ENCODE measurements around the gene PAM.

PAM gene

DNA sequence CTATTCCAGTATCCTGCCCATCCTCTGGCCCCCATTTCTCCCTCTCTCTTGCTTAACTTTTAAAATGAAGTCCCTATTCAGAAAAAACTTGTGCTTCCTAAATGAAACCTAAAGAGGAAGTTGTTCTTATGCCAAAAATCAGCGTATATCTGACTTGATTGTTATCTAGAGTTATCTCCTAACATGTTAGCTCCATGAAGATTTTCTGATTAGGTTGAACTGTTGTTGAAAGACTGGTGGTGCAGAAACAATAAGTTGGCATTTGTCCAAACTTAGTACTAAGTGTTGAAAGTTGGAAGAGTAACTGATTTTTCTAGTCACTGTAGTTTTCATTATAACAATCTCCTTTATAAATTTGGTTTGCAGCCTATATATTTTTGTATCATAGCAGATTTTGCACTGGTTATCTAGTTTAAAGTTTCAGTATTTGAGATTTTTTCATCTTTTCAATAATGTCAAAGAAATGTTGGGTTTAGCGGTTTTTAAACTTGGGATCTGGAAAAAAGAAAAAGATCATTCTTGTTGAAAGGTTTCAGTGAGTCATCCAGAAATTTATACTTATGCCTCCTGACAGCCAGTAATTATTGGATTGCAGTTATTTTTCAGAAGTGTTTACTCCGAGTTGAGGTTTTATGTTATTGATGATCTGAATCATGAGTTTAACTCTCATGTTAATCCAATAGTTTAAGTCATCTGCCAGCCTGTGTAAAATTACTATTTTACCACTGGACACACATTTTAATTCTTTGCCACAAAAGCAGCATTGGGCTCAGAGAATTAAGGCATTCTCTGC lies 60.6 kb downstream of the PAM start:
- no peak overlapping the region for H3K27ac ChIP-seq
- peak overlapping the region; percentile 20; the same call in 1 of the 2 replicates for H3K4me3 ChIP-seq
- H3K36me3 ChIP-seq (ENCODE audit: insufficient read depth, low read length) = no peaks in the 10 kb centered on the region
- no peak for DNase-seq (ENCODE audit: low read depth, low spot score)
- TF ChIP-seq FOXP2 (optimal IDR thresholded peaks at IDR 0.05; ENCODE audit: control extremely low read depth, extremely low read length, insufficient read depth) = no peak
- no peak for TF ChIP-seq EZH2 (IDR thresholded peaks at IDR 0.05)
- no peak for TF ChIP-seq POLR2AphosphoS5 (IDR thresholded peaks at IDR 0.05; ENCODE audit: borderline replicate concordance, low read depth, low read length)
- H3K9ac ChIP-seq (ENCODE audit: insufficient read length) = no peak overlapping the region
- H3K9me3 ChIP-seq (ENCODE audit: low read depth, low read length) = no peaks in the 10 kb centered on the region

DNA sequence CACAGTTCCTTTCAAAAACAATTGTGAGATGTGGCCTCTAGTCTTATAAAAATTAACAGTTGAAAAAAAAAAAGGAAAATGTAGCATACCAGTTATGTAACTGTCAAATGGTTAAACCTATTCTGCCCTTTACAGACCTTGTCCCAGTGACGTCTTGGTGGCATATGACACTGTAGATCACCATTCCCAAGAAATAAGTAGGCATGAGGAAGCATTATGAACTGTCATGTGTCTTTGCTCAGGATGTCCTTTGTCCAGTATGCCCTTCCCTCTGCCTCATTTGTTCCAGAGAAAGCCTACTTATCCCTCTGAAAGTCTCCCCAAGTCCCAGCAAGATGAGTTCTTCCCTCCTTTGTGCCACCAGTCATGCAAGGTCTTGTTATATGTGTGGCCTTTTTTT lies 63.2 kb downstream of the PAM start:
- TF ChIP-seq EZH2 (IDR thresholded peaks at IDR 0.05) = no peak
- no peak for TF ChIP-seq FOXP2 (optimal IDR thresholded peaks at IDR 0.05; ENCODE audit: control extremely low read depth, extremely low read length, insufficient read depth)
- no peak for TF ChIP-seq POLR2AphosphoS5 (IDR thresholded peaks at IDR 0.05; ENCODE audit: borderline replicate concordance, low read depth, low read length)
- no peak overlapping the region for H3K4me3 ChIP-seq
- H3K9ac ChIP-seq (ENCODE audit: insufficient read length) = no peak overlapping the region
- H3K27ac ChIP-seq = no peak overlapping the region
- no peak for DNase-seq (ENCODE audit: low read depth, low spot score)
- no peaks in the 10 kb centered on the region for H3K9me3 ChIP-seq (ENCODE audit: low read depth, low read length)
- H3K36me3 ChIP-seq (ENCODE audit: insufficient read depth, low read length) = no peaks in the 10 kb centered on the region

DNA sequence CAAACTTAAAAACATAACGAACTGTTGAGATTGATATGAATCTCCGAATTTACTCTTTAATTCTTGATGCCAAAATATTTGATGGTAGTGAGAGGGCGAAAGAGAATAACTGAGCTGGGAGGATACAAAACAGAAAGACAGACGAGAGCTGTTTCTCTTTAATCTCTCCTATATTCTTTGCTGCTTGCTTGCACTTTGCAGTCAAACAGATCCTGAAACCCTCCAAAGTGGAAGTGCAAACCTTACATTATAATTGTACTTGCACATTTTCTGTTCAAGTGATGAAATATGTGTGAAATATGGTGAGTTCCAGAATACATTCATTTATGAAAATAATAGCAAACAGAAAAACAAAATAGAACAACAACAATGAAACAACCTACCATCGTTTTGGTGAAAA lies 63.8 kb downstream of the PAM start:
- Histone ChIP-seq H3K27ac (no peak overlapping the region), H3K9ac (ENCODE audit: insufficient read length) (no peak overlapping the region), H3K4me3 (no peak overlapping the region), H3K9me3 (ENCODE audit: low read depth, low read length) (no peaks in the 10 kb centered on the region), H3K36me3 (ENCODE audit: insufficient read depth, low read length) (no peaks in the 10 kb centered on the region)
- TF ChIP-seq POLR2AphosphoS5 (IDR thresholded peaks at IDR 0.05; ENCODE audit: borderline replicate concordance, low read depth, low read length) (no peak), FOXP2 (optimal IDR thresholded peaks at IDR 0.05; ENCODE audit: control extremely low read depth, extremely low read length, insufficient read depth) (no peak), EZH2 (IDR thresholded peaks at IDR 0.05) (no peak)
- DNase-seq (ENCODE audit: low read depth, low spot score) = no peak

DNA sequence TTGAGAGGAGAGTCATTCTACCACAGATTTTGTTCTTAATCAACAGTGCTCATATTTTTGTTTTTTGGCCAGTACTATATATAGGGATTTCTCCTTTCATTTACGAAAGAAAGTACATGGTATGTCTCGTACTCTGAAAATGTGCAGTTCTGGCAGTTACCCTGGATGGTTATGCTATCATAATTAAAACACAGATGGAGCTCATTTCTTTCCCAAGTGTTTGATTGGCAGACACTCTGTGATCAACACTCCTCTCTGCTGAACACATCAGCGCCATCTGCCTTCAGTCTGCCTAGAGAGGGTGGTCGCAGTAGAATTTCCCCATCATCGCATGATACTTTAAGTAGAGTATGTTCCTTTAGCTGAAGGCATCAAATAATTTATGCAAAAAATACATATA lies 64.5 kb downstream of the PAM start:
- DNase-seq (ENCODE audit: low read depth, low spot score) = no peak
- Histone ChIP-seq H3K4me3 (no peak overlapping the region), H3K27ac (no peak overlapping the region), H3K9ac (ENCODE audit: insufficient read length) (no peak overlapping the region), H3K36me3 (ENCODE audit: insufficient read depth, low read length) (no peaks in the 10 kb centered on the region), H3K9me3 (ENCODE audit: low read depth, low read length) (no peaks in the 10 kb centered on the region)
- TF ChIP-seq POLR2AphosphoS5 (IDR thresholded peaks at IDR 0.05; ENCODE audit: borderline replicate concordance, low read depth, low read length) = no peak
- no peak for TF ChIP-seq FOXP2 (optimal IDR thresholded peaks at IDR 0.05; ENCODE audit: control extremely low read depth, extremely low read length, insufficient read depth)
- TF ChIP-seq EZH2 (IDR thresholded peaks at IDR 0.05) = no peak

DNA sequence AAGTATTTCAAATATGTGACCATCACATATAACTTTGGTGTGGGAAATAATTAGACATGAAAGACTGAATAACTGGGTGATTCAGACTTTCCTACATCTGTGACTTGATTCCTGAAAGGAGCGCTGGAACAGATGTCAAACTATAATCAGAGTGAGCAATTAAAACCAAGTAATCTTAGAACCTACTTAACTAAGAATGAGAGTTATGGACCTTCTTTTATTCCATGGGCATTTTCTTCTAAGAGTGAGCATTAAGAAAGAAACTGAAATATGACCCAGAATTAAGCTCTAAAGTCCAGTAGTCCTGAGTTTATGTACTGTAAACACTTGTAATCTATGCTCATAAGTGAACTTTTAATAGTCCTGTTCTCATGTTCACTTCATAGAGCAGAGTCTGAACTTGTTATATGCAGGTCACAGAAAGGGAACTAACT lies 68.4 kb downstream of the PAM start:
- no peak for DNase-seq (ENCODE audit: low read depth, low spot score)
- Histone ChIP-seq H3K27ac (no peak overlapping the region), H3K4me3 (no peak overlapping the region), H3K36me3 (ENCODE audit: insufficient read depth, low read length) (no peaks in the 10 kb centered on the region), H3K9me3 (ENCODE audit: low read depth, low read length) (no peaks in the 10 kb centered on the region), H3K9ac (ENCODE audit: insufficient read length) (no peak overlapping the region)
- no peak for TF ChIP-seq FOXP2 (optimal IDR thresholded peaks at IDR 0.05; ENCODE audit: control extremely low read depth, extremely low read length, insufficient read depth)
- no peak for TF ChIP-seq EZH2 (IDR thresholded peaks at IDR 0.05)
- no peak for TF ChIP-seq POLR2AphosphoS5 (IDR thresholded peaks at IDR 0.05; ENCODE audit: borderline replicate concordance, low read depth, low read length)

DNA sequence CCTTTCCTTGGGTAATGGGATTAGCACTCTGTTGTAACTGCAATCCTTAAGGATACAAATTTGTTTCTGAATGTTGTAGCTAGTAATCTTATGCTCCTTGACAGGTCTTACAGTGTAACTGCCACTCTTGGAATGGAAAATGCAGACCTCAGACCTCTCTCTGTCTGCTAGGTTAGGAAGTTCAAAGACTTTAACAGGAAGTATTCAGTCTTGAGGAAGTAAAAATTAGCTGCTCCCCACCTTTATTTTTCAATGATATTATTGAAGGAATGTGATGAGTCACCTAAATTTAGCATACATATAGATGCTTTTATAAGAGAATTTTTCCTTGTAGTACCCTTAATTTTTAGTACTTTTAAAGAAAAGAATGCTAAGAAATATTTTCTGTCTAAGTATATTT lies 71.5 kb downstream of the PAM start:
- no peak overlapping the region for H3K9ac ChIP-seq (ENCODE audit: insufficient read length)
- TF ChIP-seq EZH2 (IDR thresholded peaks at IDR 0.05) (no peak), FOXP2 (optimal IDR thresholded peaks at IDR 0.05; ENCODE audit: control extremely low read depth, extremely low read length, insufficient read depth) (no peak), POLR2AphosphoS5 (IDR thresholded peaks at IDR 0.05; ENCODE audit: borderline replicate concordance, low read depth, low read length) (no peak)
- H3K36me3 ChIP-seq (ENCODE audit: insufficient read depth, low read length) = no peaks in the 10 kb centered on the region
- no peak for DNase-seq (ENCODE audit: low read depth, low spot score)
- H3K27ac ChIP-seq = no peak overlapping the region
- H3K9me3 ChIP-seq (ENCODE audit: low read depth, low read length) = no peaks in the 10 kb centered on the region
- no peak overlapping the region for H3K4me3 ChIP-seq

DNA sequence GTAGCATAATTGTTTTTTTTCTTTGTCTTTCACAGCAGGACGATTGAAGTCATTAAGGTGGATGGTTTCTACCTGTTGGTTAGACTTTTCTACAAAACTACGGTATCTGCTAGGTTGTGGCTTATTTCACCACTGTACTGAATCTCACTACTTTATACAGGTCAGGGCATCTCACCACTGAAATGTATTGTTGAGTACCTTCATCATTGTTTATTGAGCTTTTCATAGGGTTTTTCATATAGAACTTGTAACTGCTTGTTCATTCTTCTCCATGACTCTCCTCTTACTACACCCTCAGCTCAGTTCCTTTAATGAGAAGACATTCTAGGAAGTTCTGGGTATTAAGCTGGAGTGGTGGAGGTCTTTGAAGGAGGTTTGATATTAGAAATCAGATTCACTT lies 75.1 kb downstream of the PAM start:
- Histone ChIP-seq H3K36me3 (ENCODE audit: insufficient read depth, low read length) (no peaks in the 10 kb centered on the region), H3K27ac (no peak overlapping the region), H3K9me3 (ENCODE audit: low read depth, low read length) (no peaks in the 10 kb centered on the region), H3K9ac (ENCODE audit: insufficient read length) (no peak overlapping the region), H3K4me3 (no peak overlapping the region)
- TF ChIP-seq FOXP2 (optimal IDR thresholded peaks at IDR 0.05; ENCODE audit: control extremely low read depth, extremely low read length, insufficient read depth) (no peak), POLR2AphosphoS5 (IDR thresholded peaks at IDR 0.05; ENCODE audit: borderline replicate concordance, low read depth, low read length) (no peak), EZH2 (IDR thresholded peaks at IDR 0.05) (no peak)
- no peak for DNase-seq (ENCODE audit: low read depth, low spot score)

DNA sequence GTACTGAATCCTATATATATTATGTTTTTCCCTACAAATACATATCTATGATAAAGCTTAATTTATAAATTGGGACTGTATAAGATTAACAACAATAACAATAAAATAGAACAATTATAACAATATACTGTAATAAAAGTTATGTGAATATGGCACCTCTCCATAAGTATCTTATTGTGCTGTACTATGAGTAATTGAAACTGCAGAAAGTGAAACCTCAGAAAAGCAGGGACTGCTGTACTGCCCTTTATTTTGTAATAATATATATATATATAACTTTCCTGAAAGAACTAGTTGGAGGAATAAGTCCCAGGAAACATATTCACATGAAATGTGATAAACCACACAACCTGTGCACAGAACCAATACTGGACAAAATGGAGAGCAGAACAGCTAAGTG lies 77.3 kb downstream of the PAM start:
- Histone ChIP-seq H3K27ac (no peak overlapping the region), H3K9ac (ENCODE audit: insufficient read length) (no peak overlapping the region), H3K9me3 (ENCODE audit: low read depth, low read length) (no peaks in the 10 kb centered on the region), H3K36me3 (ENCODE audit: insufficient read depth, low read length) (no peaks in the 10 kb centered on the region), H3K4me3 (no peak overlapping the region)
- DNase-seq (ENCODE audit: low read depth, low spot score) = no peak
- TF ChIP-seq FOXP2 (optimal IDR thresholded peaks at IDR 0.05; ENCODE audit: control extremely low read depth, extremely low read length, insufficient read depth) (no peak), POLR2AphosphoS5 (IDR thresholded peaks at IDR 0.05; ENCODE audit: borderline replicate concordance, low read depth, low read length) (no peak), EZH2 (IDR thresholded peaks at IDR 0.05) (no peak)

DNA sequence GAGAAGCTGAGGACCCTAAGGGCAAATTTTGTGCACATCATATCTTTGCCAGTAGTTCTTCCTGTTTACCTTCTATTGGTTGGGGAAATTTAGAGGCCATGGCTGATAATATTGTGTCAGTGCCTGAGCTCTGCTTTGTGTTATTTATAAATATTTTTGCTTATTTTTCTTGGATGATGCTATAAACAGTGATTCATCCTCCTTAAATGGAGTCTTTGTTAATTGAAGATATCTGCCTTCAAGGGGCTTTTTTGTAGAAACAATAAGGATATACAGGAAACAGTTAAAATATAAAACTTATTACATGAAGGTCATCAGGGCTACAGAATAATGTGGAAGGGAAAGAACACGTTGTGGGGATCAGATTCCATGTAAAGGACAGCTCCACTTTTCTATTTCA lies 78.0 kb downstream of the PAM start:
- H3K27ac ChIP-seq = no peak overlapping the region
- no peaks in the 10 kb centered on the region for H3K9me3 ChIP-seq (ENCODE audit: low read depth, low read length)
- H3K36me3 ChIP-seq (ENCODE audit: insufficient read depth, low read length) = no peaks in the 10 kb centered on the region
- H3K4me3 ChIP-seq = no peak overlapping the region
- TF ChIP-seq POLR2AphosphoS5 (IDR thresholded peaks at IDR 0.05; ENCODE audit: borderline replicate concordance, low read depth, low read length) (no peak), FOXP2 (optimal IDR thresholded peaks at IDR 0.05; ENCODE audit: control extremely low read depth, extremely low read length, insufficient read depth) (no peak), EZH2 (IDR thresholded peaks at IDR 0.05) (no peak)
- no peak overlapping the region for H3K9ac ChIP-seq (ENCODE audit: insufficient read length)
- no peak for DNase-seq (ENCODE audit: low read depth, low spot score)
